Suprapubic skin (tissue), 4 donors: Measurements from ENCODE around the gene PDE3A.

Source experiments
- EP300 ChIP-seq: sonication (generic); formaldehyde crosslinking; IDR thresholded peaks from one replicate; pipeline ENCODE4 v1.6.1; 2017; ENCODE audit warnings: antibody characterized with exemption
- POLR2A ChIP-seq, 2 donors: fragments of 450-650 bp; IDR thresholded peaks; one replicate each; pipeline ENCODE4 v1.6.1; 2017; ENCODE audit warnings: antibody characterized with exemption in 2 of 2, mild to moderate bottlenecking in 2 of 2, moderate library complexity in 2 of 2
- POLR2AphosphoS5 ChIP-seq, 3 donors: sonication (generic); formaldehyde crosslinking; IDR thresholded peaks; one replicate each; pipeline ENCODE4 v1.6.1; 2017; ENCODE audit warnings: antibody characterized with exemption in 3 of 3
- TF ChIP-seq, protein P1 (sequence below), 2 donors: fragments of 200-600 bp in 1 of 2; fragments of 450-650 bp in 1 of 2; sonication (generic) in 1 of 2; IDR thresholded peaks; one replicate each; pipeline ENCODE4 v1.5.1; 2016 to 2019; ENCODE audit warnings: antibody characterized with exemption in 2 of 2, mild to moderate bottlenecking in 1 of 2, moderate library complexity in 1 of 2

DNA sequence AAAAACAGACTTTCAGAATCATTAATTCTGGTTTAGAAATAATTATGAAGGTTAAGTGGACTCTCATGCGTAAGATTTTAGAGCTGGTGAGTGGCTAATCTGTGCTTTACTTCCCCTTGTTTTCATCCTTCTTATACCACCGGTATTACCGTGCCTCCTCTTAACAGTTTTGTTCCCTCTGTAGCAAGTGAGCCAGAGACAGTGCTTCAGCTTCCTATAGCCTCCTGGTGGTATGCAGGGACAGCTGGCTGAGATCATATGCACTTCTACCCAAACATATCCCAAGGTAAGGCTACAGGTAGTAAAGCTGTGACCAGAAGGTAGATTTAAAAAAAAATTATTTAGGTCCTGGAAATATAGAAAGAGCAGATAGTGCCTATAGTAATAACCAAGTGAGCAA lies 55.2 kb downstream of the PDE3A start:
- no peak for TF ChIP-seq POLR2A (IDR thresholded peaks at IDR 0.05)
- TF ChIP-seq, protein P1, sequence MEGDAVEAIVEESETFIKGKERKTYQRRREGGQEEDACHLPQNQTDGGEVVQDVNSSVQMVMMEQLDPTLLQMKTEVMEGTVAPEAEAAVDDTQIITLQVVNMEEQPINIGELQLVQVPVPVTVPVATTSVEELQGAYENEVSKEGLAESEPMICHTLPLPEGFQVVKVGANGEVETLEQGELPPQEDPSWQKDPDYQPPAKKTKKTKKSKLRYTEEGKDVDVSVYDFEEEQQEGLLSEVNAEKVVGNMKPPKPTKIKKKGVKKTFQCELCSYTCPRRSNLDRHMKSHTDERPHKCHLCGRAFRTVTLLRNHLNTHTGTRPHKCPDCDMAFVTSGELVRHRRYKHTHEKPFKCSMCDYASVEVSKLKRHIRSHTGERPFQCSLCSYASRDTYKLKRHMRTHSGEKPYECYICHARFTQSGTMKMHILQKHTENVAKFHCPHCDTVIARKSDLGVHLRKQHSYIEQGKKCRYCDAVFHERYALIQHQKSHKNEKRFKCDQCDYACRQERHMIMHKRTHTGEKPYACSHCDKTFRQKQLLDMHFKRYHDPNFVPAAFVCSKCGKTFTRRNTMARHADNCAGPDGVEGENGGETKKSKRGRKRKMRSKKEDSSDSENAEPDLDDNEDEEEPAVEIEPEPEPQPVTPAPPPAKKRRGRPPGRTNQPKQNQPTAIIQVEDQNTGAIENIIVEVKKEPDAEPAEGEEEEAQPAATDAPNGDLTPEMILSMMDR (IDR thresholded peaks at IDR 0.05): no peak
- no peak for TF ChIP-seq POLR2AphosphoS5 (IDR thresholded peaks at IDR 0.05)
- TF ChIP-seq EP300: no peak
